Measurements from ENCODE around the gene SCYL2. TPM values are rescaled to one million over a fixed set of nuclear protein-coding genes. Genes with fewer than 3 reads are reported as not detected.
"Not testable (repeated sequence)": the region's sequence is repeated elsewhere in the genome, so short reads cannot be mapped to it uniquely, and the experiment has no call there.

Gene SCYL2
- total RNA-seq, 4 donors from 2014 or later, result 25.4 to 52.4 (median 43.4) TPM

- 90% methylated on average over 2 of the region's 2 CpGs for WGBS
- Histone ChIP-seq H3K27me3 (no peaks in the 10 kb centered on the region), H3K4me1 (no peaks in the 10 kb centered on the region), H3K27ac (no peak overlapping the region), H3K9me3 (no peaks in the 10 kb centered on the region), H3K36me3 (peaks cover 74% of the 10 kb centered on the region), H3K4me3 (no peak overlapping the region)
- TF ChIP-seq POLR2A (IDR thresholded peaks at IDR 0.05) (no peak), POLR2AphosphoS5 (IDR thresholded peaks at IDR 0.05) (no peak), EP300 (IDR thresholded peaks at IDR 0.05) (no peak)
- TF ChIP-seq, protein P1, sequence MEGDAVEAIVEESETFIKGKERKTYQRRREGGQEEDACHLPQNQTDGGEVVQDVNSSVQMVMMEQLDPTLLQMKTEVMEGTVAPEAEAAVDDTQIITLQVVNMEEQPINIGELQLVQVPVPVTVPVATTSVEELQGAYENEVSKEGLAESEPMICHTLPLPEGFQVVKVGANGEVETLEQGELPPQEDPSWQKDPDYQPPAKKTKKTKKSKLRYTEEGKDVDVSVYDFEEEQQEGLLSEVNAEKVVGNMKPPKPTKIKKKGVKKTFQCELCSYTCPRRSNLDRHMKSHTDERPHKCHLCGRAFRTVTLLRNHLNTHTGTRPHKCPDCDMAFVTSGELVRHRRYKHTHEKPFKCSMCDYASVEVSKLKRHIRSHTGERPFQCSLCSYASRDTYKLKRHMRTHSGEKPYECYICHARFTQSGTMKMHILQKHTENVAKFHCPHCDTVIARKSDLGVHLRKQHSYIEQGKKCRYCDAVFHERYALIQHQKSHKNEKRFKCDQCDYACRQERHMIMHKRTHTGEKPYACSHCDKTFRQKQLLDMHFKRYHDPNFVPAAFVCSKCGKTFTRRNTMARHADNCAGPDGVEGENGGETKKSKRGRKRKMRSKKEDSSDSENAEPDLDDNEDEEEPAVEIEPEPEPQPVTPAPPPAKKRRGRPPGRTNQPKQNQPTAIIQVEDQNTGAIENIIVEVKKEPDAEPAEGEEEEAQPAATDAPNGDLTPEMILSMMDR (IDR thresholded peaks at IDR 0.05), result no peak
- no peak for DNase-seq (ENCODE audit: low spot score in 2 of 2)
These were observed 65.9 kb downstream of the SCYL2 start for GRCh38 chr12:100332852-100333251.

DNA sequence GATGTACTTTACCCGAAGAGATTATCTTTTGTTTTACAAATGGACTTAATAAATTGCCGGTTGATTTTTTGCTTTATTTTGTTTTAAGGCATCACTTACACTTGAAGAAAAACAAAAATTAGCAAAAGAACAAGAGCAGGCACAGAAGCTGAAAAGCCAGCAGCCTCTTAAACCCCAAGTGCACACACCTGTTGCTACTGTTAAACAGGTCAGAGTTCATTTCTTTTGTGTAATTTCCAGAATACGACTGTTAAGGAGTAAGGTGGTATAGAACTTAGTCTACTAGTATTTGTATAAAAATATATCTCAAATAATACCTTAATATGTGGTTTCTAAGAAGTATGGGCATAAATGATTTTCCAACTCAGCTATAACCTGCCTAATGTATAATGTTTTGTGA is 70.3 kb downstream of the SCYL2 start:
- no peaks in the 10 kb centered on the region for H3K4me1 ChIP-seq
- DNase-seq (ENCODE audit: low spot score in 2 of 2), result no peak
- TF ChIP-seq EP300 (IDR thresholded peaks at IDR 0.05) (no peak), POLR2A (IDR thresholded peaks at IDR 0.05) (no peak), POLR2AphosphoS5 (IDR thresholded peaks at IDR 0.05) (no peak)
- TF ChIP-seq, protein P1 (IDR thresholded peaks at IDR 0.05), result no peak
- H3K36me3 ChIP-seq, result peaks cover 46% of the 10 kb centered on the region
- no peak overlapping the region for H3K27ac ChIP-seq
- H3K9me3 ChIP-seq, result no peaks in the 10 kb centered on the region
- 95% methylated on average over 3 of the region's 3 CpGs for WGBS
- no peaks in the 10 kb centered on the region for H3K27me3 ChIP-seq
- H3K4me3 ChIP-seq, result no peak overlapping the region

GRCh38 chr12:100337727-100338126 is 70.8 kb downstream of the SCYL2 start:
- no peak overlapping the region for H3K4me3 ChIP-seq
- H3K9me3 ChIP-seq, result no peaks in the 10 kb centered on the region
- H3K36me3 ChIP-seq, result peaks cover 42% of the 10 kb centered on the region
- H3K27me3 ChIP-seq, result no peaks in the 10 kb centered on the region
- TF ChIP-seq, protein P1 (IDR thresholded peaks at IDR 0.05), result no peak
- TF ChIP-seq EP300 (IDR thresholded peaks at IDR 0.05) (no peak), POLR2AphosphoS5 (IDR thresholded peaks at IDR 0.05) (no peak), POLR2A (IDR thresholded peaks at IDR 0.05) (no peak)
- H3K4me1 ChIP-seq, result no peaks in the 10 kb centered on the region
- no peak for DNase-seq (ENCODE audit: low spot score in 2 of 2)
- no peak overlapping the region for H3K27ac ChIP-seq

DNA sequence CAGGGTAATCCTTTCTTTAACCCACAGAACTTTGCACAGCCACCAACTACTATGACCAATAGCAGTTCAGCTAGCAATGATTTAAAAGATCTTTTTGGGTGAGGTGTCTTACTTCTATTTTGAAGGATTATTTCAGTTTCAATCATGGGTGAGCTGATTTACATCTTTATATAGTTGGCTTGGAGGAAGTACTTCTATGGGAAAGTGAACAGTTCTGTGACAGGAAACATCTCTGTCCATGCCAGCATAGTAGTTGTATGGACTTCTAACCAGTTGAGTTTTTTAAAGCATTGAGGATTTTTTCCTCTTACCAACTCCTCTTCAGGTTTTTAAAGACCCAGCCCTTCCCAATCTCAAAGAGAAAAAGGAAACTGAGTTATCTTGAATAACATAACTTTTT is 72.1 kb downstream of the SCYL2 start:
- H3K9me3 ChIP-seq, result no peaks in the 10 kb centered on the region
- H3K4me1 ChIP-seq, result no peaks in the 10 kb centered on the region
- no peaks in the 10 kb centered on the region for H3K27me3 ChIP-seq
- no peak overlapping the region for H3K4me3 ChIP-seq
- H3K27ac ChIP-seq, result no peak overlapping the region
- no peak for TF ChIP-seq POLR2AphosphoS5 (IDR thresholded peaks at IDR 0.05)
- TF ChIP-seq, protein P1 (IDR thresholded peaks at IDR 0.05), result no peak
- TF ChIP-seq POLR2A (IDR thresholded peaks at IDR 0.05), result no peak
- TF ChIP-seq EP300 (IDR thresholded peaks at IDR 0.05), result no peak
- DNase-seq (ENCODE audit: low spot score in 2 of 2), result no peak
- H3K36me3 ChIP-seq, result peaks cover 40% of the 10 kb centered on the region

DNA sequence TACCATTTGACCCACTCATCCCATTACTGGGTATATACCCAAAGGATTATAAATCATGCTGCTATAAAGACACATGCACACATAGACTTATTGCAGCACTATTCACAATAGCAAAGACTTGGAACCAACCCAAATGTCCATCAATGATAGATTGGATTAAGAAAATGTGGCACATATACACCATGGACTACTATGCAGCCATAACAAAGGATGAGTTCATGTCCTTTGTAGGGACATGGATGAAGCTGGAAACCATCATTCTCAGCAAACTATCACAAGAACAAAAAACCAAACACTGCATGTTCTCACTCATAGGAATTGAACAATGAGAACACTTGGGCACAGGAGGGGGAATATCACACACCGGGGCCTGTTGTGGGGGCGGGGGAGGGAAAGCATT is 75.9 kb downstream of the SCYL2 start:
- H3K9me3 ChIP-seq; H3K27me3 ChIP-seq; H3K36me3 ChIP-seq; H3K4me1 ChIP-seq; H3K27ac ChIP-seq; DNase-seq (ENCODE audit: low spot score in 2 of 2); H3K4me3 ChIP-seq: not testable (repeated sequence)
- 97% methylated on average over 2 of the region's 2 CpGs for WGBS

- H3K27ac ChIP-seq; H3K4me1 ChIP-seq; H3K9me3 ChIP-seq; DNase-seq (ENCODE audit: low spot score in 2 of 2); H3K27me3 ChIP-seq; H3K36me3 ChIP-seq; H3K4me3 ChIP-seq: not testable (repeated sequence)
- 92% methylated on average over 18 of the region's 18 CpGs for WGBS
These were observed 77.4 kb downstream of the SCYL2 start for GRCh38 chr12:100344351-100344750.
